H9 (cell line): ENCODE data around the gene MMP17. TPM values are rescaled to one million over a fixed set of nuclear protein-coding genes. Genes with fewer than 3 reads are reported as not detected.

Experiments used
- DNase-seq: peaks from one replicate; pipeline ENCODE4 v3.0.0-alpha.2; 2017
- H2AFZ ChIP-seq: one replicate; pipeline ENCODE4 v1.6.1; 2013; ENCODE audit warnings: mild to moderate bottlenecking, low read length, control low read depth, moderate library complexity
- H2AK5ac ChIP-seq: 2 replicates; pipeline ENCODE4 v1.6.1; 2013; ENCODE audit warnings: low read length, control low read depth, mixed read lengths; ENCODE audit not compliant: insufficient read length
- H2BK120ac ChIP-seq: one replicate; pipeline ENCODE4 v1.6.1; 2013; ENCODE audit warnings: low read depth, mild to moderate bottlenecking, low read length, control low read depth, inconsistent platforms; ENCODE audit not compliant: poor library complexity, severe bottlenecking
- H2BK12ac ChIP-seq: 2 replicates; pipeline ENCODE4 v1.6.1; 2013; ENCODE audit warnings: low read length, control low read depth, mixed read lengths, low read depth; ENCODE audit not compliant: insufficient read length
- H2BK15ac ChIP-seq: 2 replicates; pipeline ENCODE4 v1.6.1; 2013; ENCODE audit warnings: low read depth, low read length, control low read depth
- H2BK20ac ChIP-seq: one replicate; pipeline ENCODE4 v1.6.1; 2013; ENCODE audit warnings: low read depth, mild to moderate bottlenecking, low read length, control low read depth, inconsistent platforms; ENCODE audit not compliant: poor library complexity, severe bottlenecking
- H2BK5ac ChIP-seq: 2 replicates; pipeline ENCODE4 v1.6.1; 2013; ENCODE audit warnings: low read length, control low read depth, mixed read lengths; ENCODE audit not compliant: insufficient read length
- H3K14ac ChIP-seq: 2 replicates; pipeline ENCODE4 v1.6.1; 2013; ENCODE audit warnings: low read length, control low read depth; ENCODE audit not compliant: insufficient read depth
- H3K18ac ChIP-seq: 2 replicates; pipeline ENCODE4 v1.6.1; 2013; ENCODE audit warnings: low read depth, mild to moderate bottlenecking, mixed read lengths, low read length, control low read depth; ENCODE audit not compliant: insufficient read length
- H3K23ac ChIP-seq: 2 replicates; pipeline ENCODE4 v1.6.1; 2013; ENCODE audit warnings: low read length, control low read depth, mixed read lengths, low read depth; ENCODE audit not compliant: insufficient read length
- H3K23me2 ChIP-seq: 2 replicates; pipeline ENCODE4 v1.6.1; 2013; ENCODE audit warnings: low read depth, mild to moderate bottlenecking, mixed read lengths, low read length, control low read depth; ENCODE audit not compliant: insufficient read length, poor library complexity, severe bottlenecking
- H3K27ac ChIP-seq: 2 replicates; pipeline ENCODE4 v1.5.1; 2013; ENCODE audit warnings: low read length, control low read depth, mixed read lengths, low read depth; ENCODE audit not compliant: insufficient read length
- H3K27me3 ChIP-seq: 2 replicates; pipeline ENCODE4 v1.6.1; 2013; ENCODE audit warnings: low read length, control low read depth, inconsistent platforms; ENCODE audit not compliant: insufficient read depth
- H3K4ac ChIP-seq: 2 replicates; pipeline ENCODE4 v1.6.1; 2013; ENCODE audit warnings: low read depth, mild to moderate bottlenecking, control low read depth, inconsistent platforms, low read length, moderate library complexity
- H3K4me1 ChIP-seq: 2 replicates; pipeline ENCODE4 v1.6.1; 2013; ENCODE audit warnings: low read length, control low read depth, inconsistent platforms; ENCODE audit not compliant: insufficient read depth
- H3K4me2 ChIP-seq: 2 replicates; pipeline ENCODE4 v1.6.1; 2013; ENCODE audit warnings: low read length, control low read depth, mixed read lengths; ENCODE audit not compliant: insufficient read length, insufficient read depth
- H3K56ac ChIP-seq: 2 replicates; pipeline ENCODE4 v1.6.1; 2013; ENCODE audit warnings: low read depth, mild to moderate bottlenecking, mixed read lengths, low read length, control low read depth; ENCODE audit not compliant: insufficient read length
- H3K79me1 ChIP-seq: 2 replicates; pipeline ENCODE4 v1.6.1; 2013; ENCODE audit warnings: low read depth, mild to moderate bottlenecking, moderate library complexity, low read length, control low read depth, inconsistent platforms; ENCODE audit not compliant: insufficient read depth, poor library complexity, severe bottlenecking
- H3K79me2 ChIP-seq: 2 replicates; pipeline ENCODE4 v1.6.1; 2013; ENCODE audit warnings: low read length, control low read depth, inconsistent platforms; ENCODE audit not compliant: insufficient read depth
- H3K9ac ChIP-seq: 2 replicates; pipeline ENCODE4 v1.6.1; 2013; ENCODE audit warnings: low read length, control low read depth, mixed read lengths; ENCODE audit not compliant: insufficient read length; ENCODE audit errors: extremely low read depth
- H3K9me3 ChIP-seq: one replicate; pipeline ENCODE4 v1.6.1; 2013; ENCODE audit warnings: low read depth, low read length, inconsistent platforms; ENCODE audit not compliant: control insufficient read depth
- H3T11ph ChIP-seq: one replicate; pipeline ENCODE4 v1.6.1; 2013; ENCODE audit warnings: mild to moderate bottlenecking, low read length, control low read depth, inconsistent platforms
- H4K20me1 ChIP-seq: one replicate; pipeline ENCODE4 v1.6.1; 2013; ENCODE audit not compliant: control insufficient read depth, insufficient read length, insufficient read depth
- H4K5ac ChIP-seq: 2 replicates; pipeline ENCODE4 v1.6.1; 2013; ENCODE audit warnings: low read depth, mild to moderate bottlenecking, mixed read lengths, low read length, control low read depth; ENCODE audit not compliant: insufficient read length
- H4K8ac ChIP-seq: replicated peaks from 2 replicates; pipeline ENCODE4 v1.6.1; 2013; ENCODE audit warnings: low read length, control low read depth, mixed read lengths, low read depth; ENCODE audit not compliant: insufficient read length
- H4K91ac ChIP-seq: 2 replicates; pipeline ENCODE4 v1.6.1; 2013; ENCODE audit warnings: low read depth, mild to moderate bottlenecking, moderate library complexity, mixed read lengths, low read length, control low read depth; ENCODE audit not compliant: insufficient read length
- H3K27ac Mint-ChIP-seq, 3 experiments: 2 replicates in 2 of 3; 3 replicates in 1 of 3; pipeline ENCODE4 v1.8.0; 2020 to 2021; ENCODE audit warnings: mixed read lengths in 3 of 3, mild to moderate bottlenecking in 1 of 3, moderate library complexity in 1 of 3
- H3K27me3 Mint-ChIP-seq: 2 replicates; pipeline ENCODE4 v1.8.0; 2021; ENCODE audit warnings: low read depth, mild to moderate bottlenecking, moderate library complexity, mixed read lengths
- H3K36me3 Mint-ChIP-seq, 3 experiments: 2 replicates in 2 of 3; 3 replicates in 1 of 3; pipeline ENCODE4 v1.8.0; 2020 to 2021; ENCODE audit warnings: low read depth in 3 of 3, mixed read lengths in 3 of 3; ENCODE audit not compliant: insufficient read depth in 1 of 3
- H3K4me1 Mint-ChIP-seq, 2 experiments: 2 replicates each; pipeline ENCODE4 v1.8.0; 2020; ENCODE audit warnings: mixed read lengths in 2 of 2
- H3K4me3 Mint-ChIP-seq, 2 experiments: 2 replicates in 1 of 2; 3 replicates in 1 of 2; pipeline ENCODE4 v1.8.0; 2020 to 2021; ENCODE audit warnings: mild to moderate bottlenecking in 2 of 2, mixed read lengths in 2 of 2, moderate library complexity in 1 of 2
- H3K9me3 Mint-ChIP-seq, 2 experiments: 2 replicates in 1 of 2; 3 replicates in 1 of 2; pipeline ENCODE4 v1.8.0; 2020; ENCODE audit warnings: mild to moderate bottlenecking in 2 of 2, mixed read lengths in 2 of 2, moderate library complexity in 1 of 2
- CTCF ChIP-seq: fragments of 200-600 bp; sonication (generic); conservative IDR thresholded peaks from 3 replicates; pipeline ENCODE4 v1.8.0; 2021; ENCODE audit warnings: antibody characterized with exemption, mild to moderate bottlenecking
- WGBS: extraction: QIAGEN DNeasy Blood & Tissue Kit; methylation state at CpG from one replicate; pipeline ENCODE4 v1.1.7; 2013; ENCODE audit warnings: missing lambda C conversion rate, low lambda C conversion rate, mixed read lengths; ENCODE audit not compliant: insufficient read length; ENCODE audit errors: extremely low coverage; 5-methylcytosine and 5-hydroxymethylcytosine counted together
- total RNA-seq: library from RNA; stranded (reverse); gene quantifications from 2 replicates; pipeline ENCODE4 v1.2.1, GENCODE V29; 2021

Gene MMP17
- total RNA-seq, 1 experiment from 2014 or later: 14.8 TPM

GRCh38 chr12:131854861-131855476 lies 26.8 kb downstream of the MMP17 start:
- H3K56ac ChIP-seq: no peak overlapping the region
- Mint-ChIP-seq H3K27me3 (peaks cover 11% of the 10 kb centered on the region), H3K27ac (no peak overlapping the region), H3K9me3 (peaks cover 0 to 4% of the 10 kb centered on the region in 2 experiments; a peak in 1 of 5 replicates), H3K4me1 (peaks cover 13 to 17% of the 10 kb centered on the region in 2 experiments), H3K4me3 (no peak overlapping the region; a peak in 1 of 5 replicates), H3K36me3 (peaks cover 0 to 6% (median 4%) of the 10 kb centered on the region in 3 experiments; a peak in 3 of 7 replicates)
- H3T11ph ChIP-seq: no peak overlapping the region
- no peak overlapping the region for H2AK5ac ChIP-seq
- H2BK20ac ChIP-seq: no peak overlapping the region
- no peaks in the 10 kb centered on the region for H3K9me3 ChIP-seq
- no peak overlapping the region for H3K4ac ChIP-seq
- no peak overlapping the region for H4K5ac ChIP-seq
- H3K23ac ChIP-seq: no peak overlapping the region
- no peaks in the 10 kb centered on the region for H3K79me1 ChIP-seq
- no peaks in the 10 kb centered on the region for H4K20me1 ChIP-seq
- no peak overlapping the region for H2BK120ac ChIP-seq
- H4K8ac ChIP-seq: no peak overlapping the region
- no peak overlapping the region for H4K91ac ChIP-seq
- no peaks in the 10 kb centered on the region for H3K79me2 ChIP-seq
- no peak for DNase-seq
- no peak overlapping the region for H2BK5ac ChIP-seq
- H2AFZ ChIP-seq: no peak overlapping the region
- no peak overlapping the region for H3K4me2 ChIP-seq
- no peak overlapping the region for H3K27ac ChIP-seq
- no peak overlapping the region for H2BK15ac ChIP-seq
- TF ChIP-seq CTCF: no peak
- H3K9ac ChIP-seq: no peak overlapping the region
- H3K18ac ChIP-seq: no peak overlapping the region
- no peaks in the 10 kb centered on the region for H3K4me1 ChIP-seq
- H3K27me3 ChIP-seq: no peaks in the 10 kb centered on the region
- no peaks in the 10 kb centered on the region for H3K23me2 ChIP-seq
- H2BK12ac ChIP-seq: no peak overlapping the region
- WGBS: no CpG with 5 or more reads among the region's 16 CpGs
- H3K14ac ChIP-seq: no peak overlapping the region
